EL (cell line): ENCODE results near the gene NOVA1.

Experiments
- DNase-seq: peaks from one replicate; pipeline ENCODE4 v3.0.0-alpha.2; 2016

Gene NOVA1

GRCh38 chr14:26589925-26590324 lies 7.9 kb downstream of the NOVA1 start:
- no peak for DNase-seq

GRCh38 chr14:26577711-26578110 lies 20.1 kb downstream of the NOVA1 start:
- DNase-seq: no peak

- no peak for DNase-seq
Observed at GRCh38 chr14:26554069-26554772, 43.6 kb downstream of the NOVA1 start.

- DNase-seq: no peak
Observed at GRCh38 chr14:26549571-26549970, 48.3 kb downstream of the NOVA1 start.

- DNase-seq: no peak
Observed at GRCh38 chr14:26548406-26548805, 49.4 kb downstream of the NOVA1 start.

GRCh38 chr14:26538176-26538575 lies 59.7 kb downstream of the NOVA1 start:
- no peak for DNase-seq

- no peak for DNase-seq
Observed at GRCh38 chr14:26531894-26532293, 65.9 kb downstream of the NOVA1 start.

GRCh38 chr14:26528415-26529182 lies 69.2 kb downstream of the NOVA1 start:
- no peak for DNase-seq

- no peak for DNase-seq
Observed at GRCh38 chr14:26527095-26527494, 70.7 kb downstream of the NOVA1 start.

GRCh38 chr14:26526137-26526536 lies 71.7 kb downstream of the NOVA1 start:
- no peak for DNase-seq

- no peak for DNase-seq
Observed at GRCh38 chr14:26525085-26525484, 72.7 kb downstream of the NOVA1 start.

GRCh38 chr14:26522967-26523366 lies 74.9 kb downstream of the NOVA1 start:
- no peak for DNase-seq

GRCh38 chr14:26517771-26518170 lies 80.1 kb downstream of the NOVA1 start:
- no peak for DNase-seq

GRCh38 chr14:26500028-26500427 lies 97.8 kb downstream of the NOVA1 start:
- DNase-seq: no peak

- DNase-seq: no peak
Observed at GRCh38 chr14:26499546-26499945, 98.3 kb downstream of the NOVA1 start.

- DNase-seq: no peak
Observed at GRCh38 chr14:26486922-26487321, 110.9 kb downstream of the NOVA1 start.

GRCh38 chr14:26484562-26484961 lies 113.3 kb downstream of the NOVA1 start:
- DNase-seq: no peak

GRCh38 chr14:26478967-26479366 lies 118.9 kb downstream of the NOVA1 start:
- DNase-seq: no peak

- DNase-seq: no peak
Observed at GRCh38 chr14:26466862-26467261, 131.0 kb downstream of the NOVA1 start.

- no peak for DNase-seq
Observed at GRCh38 chr14:26463136-26463535, 134.7 kb downstream of the NOVA1 start.

GRCh38 chr14:26454105-26454504 lies 143.7 kb downstream of the NOVA1 start:
- no peak for DNase-seq

GRCh38 chr14:26448181-26448855 lies 149.5 kb downstream of the NOVA1 start:
- no peak for DNase-seq

- DNase-seq: no peak
Observed at GRCh38 chr14:26444822-26445221, 153.0 kb downstream of the NOVA1 start.

- no peak for DNase-seq
Observed at GRCh38 chr14:26443654-26444053, 154.2 kb downstream of the NOVA1 start.
